GM18505 (cell line): ENCODE measurements around the gene RFX8.

ENCODE experiments used
- ATAC-seq: cut with Tn5 transposase; IDR thresholded peaks from one replicate; pipeline ENCODE4 v1.9.1; 2021; ENCODE audit not compliant: unreplicated experiment
- POLR2A ChIP-seq: IDR thresholded peaks from 4 replicates; pipeline ENCODE4 v1.6.1; 2011; ENCODE audit warnings: borderline replicate concordance; ENCODE audit not compliant: insufficient read depth, insufficient read length; ENCODE audit errors: extremely low read depth

The RFX8 gene

DNA sequence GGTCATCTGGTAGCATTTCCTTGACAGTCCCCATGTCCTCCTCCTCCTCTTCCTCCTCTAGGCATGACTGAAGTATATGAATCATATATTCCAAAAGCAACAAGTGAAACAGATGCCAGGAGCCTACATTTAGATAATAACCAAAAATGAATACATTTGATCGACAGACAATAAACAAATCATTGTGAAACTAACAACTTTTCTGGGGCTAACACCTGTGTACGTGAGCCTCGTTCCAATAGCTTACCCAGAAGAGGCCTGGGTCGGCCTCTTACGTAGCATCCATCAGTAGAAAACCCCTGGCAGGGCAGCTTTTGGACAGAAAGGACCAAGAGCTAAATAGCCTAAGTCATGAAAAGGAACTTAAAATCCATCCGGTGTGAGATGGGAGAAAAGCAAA, 72.3 kb downstream of the RFX8 start:
- no peak for TF ChIP-seq POLR2A
- ATAC-seq: no peak

DNA sequence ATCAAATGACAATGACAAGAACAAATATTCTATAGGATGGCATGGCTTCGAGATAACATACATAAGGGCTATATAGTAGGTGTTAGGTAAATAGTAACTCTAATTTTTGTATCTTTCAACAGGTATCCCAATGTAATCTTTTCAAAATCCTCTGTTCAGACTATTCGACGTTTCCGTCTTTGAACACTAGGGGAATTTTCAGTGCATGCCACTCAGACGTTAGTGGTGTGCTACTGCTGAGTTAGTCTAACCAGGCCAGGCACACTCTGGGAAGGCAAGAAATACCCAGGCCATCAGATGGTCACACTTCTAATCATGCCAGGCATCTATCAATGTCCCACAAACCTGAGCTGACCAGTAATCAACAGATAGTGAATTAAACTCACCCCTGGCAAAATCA, 73.0 kb downstream of the RFX8 start:
- no peak for TF ChIP-seq POLR2A
- no peak for ATAC-seq

DNA sequence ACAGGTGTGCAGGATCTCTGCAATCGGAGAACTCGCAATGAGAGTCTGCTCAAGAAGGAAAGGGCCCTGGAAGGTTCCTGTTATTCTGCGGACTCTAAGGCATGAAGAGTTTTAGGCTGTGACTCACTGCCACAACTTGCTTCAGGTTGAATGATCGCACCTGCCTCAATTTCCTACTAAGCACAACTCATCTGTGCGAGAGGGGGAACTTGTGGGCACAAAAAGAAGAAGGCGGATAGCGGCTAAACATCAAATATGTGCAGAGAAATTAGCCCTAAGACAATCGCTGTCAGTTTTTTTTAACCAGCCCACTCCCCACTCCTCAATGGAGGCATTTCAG, 73.6 kb downstream of the RFX8 start:
- no peak for ATAC-seq

DNA sequence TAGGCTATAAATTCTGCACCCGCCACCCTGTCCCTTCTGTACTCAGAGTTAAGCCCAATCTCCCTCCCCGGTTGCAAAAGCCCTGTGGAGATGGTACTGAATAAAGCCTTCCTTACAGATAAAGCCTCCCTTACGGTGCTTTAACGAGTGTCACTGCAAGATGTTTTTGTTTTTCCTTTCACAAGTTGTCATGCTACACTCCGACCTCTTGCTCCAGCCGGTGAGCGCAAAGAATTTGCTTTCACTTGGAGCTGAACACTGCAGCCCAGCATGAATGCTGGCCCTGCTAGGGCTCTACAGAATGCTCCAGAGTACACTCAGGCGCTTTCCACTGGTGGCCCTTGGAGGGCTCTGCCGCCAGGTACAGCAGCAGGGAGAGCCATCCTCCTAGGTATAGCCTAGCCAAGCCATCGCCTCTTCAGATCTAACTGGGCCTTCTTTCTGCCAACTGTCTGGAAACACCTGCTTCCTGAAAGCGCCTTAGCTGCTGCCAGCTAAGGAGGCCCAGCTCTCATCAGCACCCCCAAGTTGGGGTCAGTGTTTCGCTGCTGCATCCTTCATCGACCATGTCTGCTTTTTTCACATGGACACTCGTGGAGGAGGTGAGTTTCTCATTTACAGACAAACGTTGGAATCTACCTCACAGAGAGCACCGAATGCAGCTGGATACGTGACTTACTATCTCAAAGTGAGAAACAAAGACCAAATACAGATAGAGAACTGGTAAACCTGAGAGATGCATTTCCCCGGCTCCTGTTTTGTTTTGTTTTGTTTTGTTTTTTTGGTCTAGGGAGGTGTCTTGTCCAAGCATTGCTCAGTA, 74.2 kb downstream of the RFX8 start:
- no peak for TF ChIP-seq POLR2A
- no peak for ATAC-seq

More for the DNA sequence above, 73.6 kb downstream of the RFX8 start:
- no peak for TF ChIP-seq POLR2A

DNA sequence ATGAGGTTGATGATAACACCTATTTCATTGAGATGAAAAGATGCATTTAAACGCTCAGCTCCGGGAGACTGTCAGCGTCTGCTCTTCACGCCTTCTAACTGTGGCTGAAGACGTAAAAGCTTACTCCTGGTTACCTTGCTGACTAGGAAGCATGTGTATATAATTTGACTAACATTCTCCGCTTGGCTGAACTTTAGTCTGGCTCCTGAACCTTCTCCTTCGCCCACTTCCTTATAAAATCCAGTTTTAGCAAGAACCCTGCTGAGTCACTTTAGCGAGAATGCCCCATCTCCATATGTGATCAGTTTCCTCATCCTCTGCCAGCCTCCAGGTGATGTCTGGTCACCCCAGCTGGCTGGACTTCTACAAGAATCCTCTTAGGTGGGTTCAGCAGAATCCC, 74.9 kb downstream of the RFX8 start:
- no peak for ATAC-seq
- TF ChIP-seq POLR2A: no peak

DNA sequence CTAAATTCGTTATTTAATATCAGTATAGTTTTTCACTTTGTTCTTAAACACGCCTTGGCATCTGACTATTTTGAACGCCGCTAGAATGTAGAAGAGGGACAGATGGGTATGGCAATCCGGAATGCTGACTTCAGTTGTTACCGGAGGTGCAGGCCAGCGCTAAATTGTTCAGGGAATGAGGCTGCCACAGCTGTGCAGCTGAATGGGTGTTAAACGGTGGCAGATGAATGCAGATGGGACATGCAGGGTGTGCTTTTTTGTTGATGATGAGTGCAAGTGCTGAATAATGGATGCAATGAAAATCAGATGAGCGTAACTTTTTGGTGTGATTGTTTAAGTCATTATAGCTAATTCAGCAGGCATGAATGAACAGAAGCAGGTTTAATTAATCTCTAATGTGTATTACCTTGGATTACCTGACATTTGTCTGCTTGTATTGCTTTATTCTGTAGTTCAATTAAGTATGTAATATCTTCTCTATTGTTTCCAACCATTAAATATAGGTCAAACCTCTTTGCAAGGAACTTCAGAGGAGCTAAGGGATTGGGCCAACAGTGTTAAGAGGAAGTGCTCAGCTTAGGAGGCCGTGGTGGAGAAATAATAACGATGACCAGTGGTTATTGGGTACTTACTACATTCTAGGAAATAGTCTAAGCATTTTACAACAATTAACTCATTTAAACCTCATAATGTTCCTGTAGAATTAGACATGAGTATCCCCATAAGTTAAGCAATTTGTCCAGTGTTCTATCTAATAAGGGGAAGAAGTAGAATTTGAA, 75.7 kb downstream of the RFX8 start:
- no peak for TF ChIP-seq POLR2A
- no peak for ATAC-seq

DNA sequence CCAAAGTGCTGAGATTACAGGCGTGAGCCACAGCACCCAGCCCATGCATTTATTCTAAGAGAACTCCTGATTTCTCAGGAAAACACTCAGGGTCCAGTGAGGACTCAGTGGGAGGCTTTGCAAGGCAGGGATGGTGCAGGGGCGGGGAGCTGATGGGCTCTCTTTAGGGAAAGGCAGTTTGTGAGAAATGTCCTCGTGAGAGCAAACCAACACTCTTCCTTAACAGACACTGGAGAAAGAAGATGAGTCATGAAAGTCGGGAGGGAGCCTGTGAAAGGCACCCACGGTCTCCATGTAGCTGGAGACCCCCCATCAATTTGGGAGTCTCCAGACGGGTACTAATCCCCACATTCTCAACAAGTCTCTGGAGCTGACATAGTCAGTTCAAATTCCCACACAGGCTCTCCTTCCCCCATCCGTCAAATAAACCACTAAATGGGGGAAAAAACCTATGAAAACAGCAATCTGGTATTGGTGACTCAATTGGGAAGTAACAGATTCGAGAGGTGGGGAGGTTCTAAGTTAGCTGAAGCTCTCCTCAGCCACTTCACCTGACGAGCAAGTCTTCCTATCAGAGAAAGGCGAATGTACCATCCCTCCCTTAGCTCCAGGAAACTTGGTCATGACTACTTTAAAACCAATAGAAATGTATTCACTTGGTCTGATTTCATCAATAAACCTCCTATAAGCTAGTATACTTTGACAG, 76.6 kb downstream of the RFX8 start:
- TF ChIP-seq POLR2A: no peak
- no peak for ATAC-seq

DNA sequence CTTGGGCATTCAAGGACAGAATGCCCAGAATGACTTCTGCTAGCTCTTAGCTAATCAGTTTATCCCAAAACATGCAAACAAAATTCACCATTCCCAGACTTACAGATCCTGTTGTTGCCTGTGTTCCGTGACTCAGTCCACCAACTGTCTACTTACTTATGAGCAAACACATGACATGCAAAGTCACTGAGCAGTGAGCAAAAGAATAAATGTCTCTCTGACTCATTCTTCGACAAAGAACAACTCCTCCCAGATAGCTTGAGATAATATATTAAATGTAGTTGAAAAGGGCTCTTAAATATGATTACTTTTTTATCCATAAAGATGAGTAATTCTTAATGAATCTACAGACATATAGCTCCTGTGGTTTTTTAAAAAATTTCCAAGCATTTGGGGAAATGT, 78.6 kb downstream of the RFX8 start:
- TF ChIP-seq POLR2A: no peak
- no peak for ATAC-seq

DNA sequence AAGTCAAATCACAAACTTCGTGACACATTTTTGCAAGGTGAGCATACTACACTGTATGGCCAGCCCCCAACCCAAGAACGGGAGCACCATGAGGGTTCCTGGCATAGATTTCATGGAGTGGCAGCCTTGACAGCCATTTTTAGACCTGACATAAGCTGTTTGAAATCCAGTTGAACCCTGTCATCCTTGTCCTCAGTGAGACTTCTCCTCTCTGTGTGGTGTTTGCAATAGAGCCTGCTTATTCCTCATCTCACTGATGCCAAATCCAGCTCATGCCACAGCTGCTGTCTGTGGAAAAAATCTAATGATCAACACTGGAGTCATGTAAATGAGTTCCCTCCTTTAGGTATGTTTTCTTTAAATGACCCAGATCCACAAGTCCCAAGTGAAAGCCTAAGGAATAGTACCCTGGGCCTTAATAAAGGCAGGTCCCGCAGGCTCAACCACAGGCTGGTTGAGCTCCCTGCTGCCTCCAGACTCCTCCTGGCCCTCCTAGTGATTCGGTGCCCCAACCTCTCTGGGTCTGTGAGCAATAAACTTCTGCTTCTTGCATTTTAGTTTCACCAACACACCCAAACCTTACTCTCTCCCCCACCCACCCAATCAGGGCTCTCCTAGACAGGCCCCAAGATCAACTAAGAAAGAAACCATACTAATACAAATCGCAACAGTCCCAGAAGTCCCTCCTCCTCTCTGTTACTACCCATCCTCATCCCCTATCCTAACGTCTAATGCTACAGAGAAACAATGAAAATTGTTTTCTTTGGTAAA, 79.2 kb downstream of the RFX8 start:
- ATAC-seq: no peak
- TF ChIP-seq POLR2A: no peak

DNA sequence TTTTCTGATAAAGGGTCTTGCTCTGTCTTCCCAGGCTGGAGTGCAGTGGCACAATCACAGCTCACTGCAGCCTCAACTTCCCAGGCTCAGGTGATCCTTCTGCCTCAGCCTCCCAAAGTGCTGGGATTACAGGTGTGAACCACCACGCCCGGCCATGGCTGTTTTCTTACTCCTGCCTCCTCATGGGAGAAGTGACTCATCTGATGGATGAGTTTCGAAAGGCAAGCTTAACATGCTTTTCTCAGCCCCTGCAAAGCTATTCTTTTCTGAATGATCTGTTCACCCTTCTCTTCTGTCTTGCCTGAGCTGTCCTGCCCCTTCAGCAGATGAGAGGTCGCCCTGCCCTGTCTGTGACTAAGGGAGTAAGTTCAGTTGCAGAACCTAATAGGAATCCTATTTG, 86.7 kb downstream of the RFX8 start:
- ATAC-seq: no peak
- TF ChIP-seq POLR2A: no peak

DNA sequence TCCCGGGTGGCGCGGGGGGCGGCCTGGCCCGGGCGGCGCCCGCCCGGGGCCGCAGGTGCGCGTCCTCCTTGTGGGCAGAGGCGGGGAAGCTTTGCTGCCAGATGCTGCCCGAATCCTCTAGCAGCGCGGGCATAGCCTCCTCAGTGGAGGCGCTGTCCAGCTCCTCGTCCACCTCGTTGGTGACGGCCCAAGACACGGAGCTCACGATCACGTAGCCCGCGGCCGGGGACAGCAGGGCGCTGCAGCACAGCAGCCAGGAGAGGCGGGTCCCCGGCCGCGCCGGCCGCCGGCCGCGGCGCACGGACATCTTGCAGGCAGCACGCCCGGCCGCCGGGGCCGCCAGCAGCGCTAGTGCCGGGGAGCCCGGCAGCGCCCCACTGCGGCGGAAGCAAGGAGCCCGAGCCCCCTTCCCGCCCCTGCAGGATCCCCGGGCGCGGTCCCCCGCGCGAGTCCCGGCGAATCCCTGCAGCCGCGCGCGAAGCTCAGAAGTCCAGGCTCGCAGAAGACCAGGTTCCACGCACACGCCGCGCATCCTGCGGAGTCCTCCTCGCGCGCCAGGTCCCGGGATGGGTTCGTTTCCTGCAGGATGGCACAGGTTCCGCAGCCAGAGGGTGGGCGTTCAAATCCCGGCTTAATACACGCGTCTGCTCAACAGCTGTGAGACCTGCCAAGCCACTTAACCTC, 87.6 kb downstream of the RFX8 start, which contains the start of gene CREG2:
Gene CREG2, minus strand, starts transcription at position 353 of the 684 bp plus-strand sequence. Its CDS starts 46 bp downstream, at position 307.
- no peak for TF ChIP-seq POLR2A
- ATAC-seq: no peak

DNA sequence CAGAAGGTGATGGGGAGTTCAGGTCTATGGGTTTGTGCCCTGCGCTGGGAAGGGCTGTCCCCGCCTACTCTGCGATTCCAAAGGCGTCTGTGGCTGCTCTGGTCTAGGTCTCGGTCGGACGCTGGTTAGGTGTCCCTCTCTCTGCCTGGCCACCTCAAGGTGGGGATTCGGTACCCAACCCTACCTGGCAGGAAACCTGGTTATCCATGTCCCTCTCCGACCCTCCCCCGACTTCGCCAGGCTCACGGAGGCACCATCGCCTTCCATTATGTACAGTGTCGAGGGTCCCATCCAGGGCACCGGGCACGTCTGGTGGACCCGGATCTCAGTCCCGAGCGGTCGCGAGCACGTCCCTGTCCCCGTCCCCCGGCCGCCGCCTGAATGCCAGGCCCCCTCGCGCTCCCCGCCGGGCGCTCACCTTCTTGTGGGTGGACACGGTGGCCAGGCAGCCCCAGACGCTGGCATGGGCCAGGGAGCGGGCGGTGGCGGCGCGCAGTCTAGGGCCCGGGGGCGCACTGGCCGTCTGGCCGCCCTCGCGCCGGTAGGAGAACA, 88.2 kb downstream of the RFX8 start:
- ATAC-seq: no peak
- TF ChIP-seq POLR2A: no peak
